Measurements from ENCODE around the gene LTBP1. TPM values are rescaled to one million over a fixed set of nuclear protein-coding genes. Genes with fewer than 3 reads are reported as not detected.

The LTBP1 gene
- total RNA-seq, 2 experiments from 2014 or later = 0.37 to 0.50 TPM

- CTCF ChIA-PET = no interaction called here
- H3K9me3 Mint-ChIP-seq (ENCODE audit: low read depth) = no peaks in the 10 kb centered on the region
- H3K36me3 Mint-ChIP-seq = no peaks in the 10 kb centered on the region
Observed at GRCh38 chr2:33018271-33018670, 71.5 kb downstream of the LTBP1 start.

GRCh38 chr2:33019796-33020195 is 73.0 kb downstream of the LTBP1 start:
- H3K27me3 Mint-ChIP-seq = peaks cover 42% of the 10 kb centered on the region
- DNase-seq (no peak), ATAC-seq (no peak)
- H3K36me3 Mint-ChIP-seq = no peaks in the 10 kb centered on the region
- H3K9me3 Mint-ChIP-seq (ENCODE audit: low read depth) = no peaks in the 10 kb centered on the region
- H3K4me1 Mint-ChIP-seq = peaks cover 2% of the 10 kb centered on the region
- no peak overlapping the region for H3K27ac Mint-ChIP-seq
- H3K4me3 Mint-ChIP-seq = no peak overlapping the region
- CTCF ChIA-PET = no interaction called here

More at GRCh38 chr2:33018271-33018670, 71.5 kb downstream of the LTBP1 start:
- ATAC-seq (no peak), DNase-seq (no peak)
- Mint-ChIP-seq H3K27me3 (peaks cover 27% of the 10 kb centered on the region), H3K4me1 (peaks cover under 1% of the 10 kb centered on the region), H3K4me3 (no peak overlapping the region), H3K27ac (no peak overlapping the region)

GRCh38 chr2:33020883-33021282 is 74.1 kb downstream of the LTBP1 start:
- no peak overlapping the region for H3K4me3 Mint-ChIP-seq
- H3K9me3 Mint-ChIP-seq (ENCODE audit: low read depth) = no peaks in the 10 kb centered on the region
- H3K27ac Mint-ChIP-seq = no peak overlapping the region
- peaks cover 2% of the 10 kb centered on the region for H3K4me1 Mint-ChIP-seq
- no peaks in the 10 kb centered on the region for H3K36me3 Mint-ChIP-seq
- no peak for ATAC-seq
- no peak for DNase-seq
- peaks cover 45% of the 10 kb centered on the region for H3K27me3 Mint-ChIP-seq
- CTCF ChIA-PET = no interaction called here

GRCh38 chr2:33021542-33022227 is 74.9 kb downstream of the LTBP1 start:
- H3K36me3 Mint-ChIP-seq = no peaks in the 10 kb centered on the region
- no peaks in the 10 kb centered on the region for H3K9me3 Mint-ChIP-seq (ENCODE audit: low read depth)
- ATAC-seq = no peak
- no peak overlapping the region for H3K27ac Mint-ChIP-seq
- H3K4me1 Mint-ChIP-seq = peaks cover 2% of the 10 kb centered on the region
- peaks cover 45% of the 10 kb centered on the region for H3K27me3 Mint-ChIP-seq
- CTCF ChIA-PET = no interaction called here
- no peak overlapping the region for H3K4me3 Mint-ChIP-seq
- no peak for DNase-seq

GRCh38 chr2:33022395-33022985 is 75.7 kb downstream of the LTBP1 start:
- no peak overlapping the region for H3K27ac Mint-ChIP-seq
- ATAC-seq (no peak), DNase-seq (no peak)
- no peaks in the 10 kb centered on the region for H3K9me3 Mint-ChIP-seq (ENCODE audit: low read depth)
- CTCF ChIA-PET = no interaction called here
- H3K4me1 Mint-ChIP-seq = peaks cover 2% of the 10 kb centered on the region
- H3K36me3 Mint-ChIP-seq = no peaks in the 10 kb centered on the region
- no peak overlapping the region for H3K4me3 Mint-ChIP-seq
- H3K27me3 Mint-ChIP-seq = peaks cover 45% of the 10 kb centered on the region

GRCh38 chr2:33022989-33023727 is 76.4 kb downstream of the LTBP1 start:
- Mint-ChIP-seq H3K4me1 (peaks cover 2% of the 10 kb centered on the region), H3K27me3 (peaks cover 45% of the 10 kb centered on the region), H3K4me3 (no peak overlapping the region), H3K36me3 (no peaks in the 10 kb centered on the region), H3K27ac (no peak overlapping the region), H3K9me3 (ENCODE audit: low read depth) (no peaks in the 10 kb centered on the region)
- ATAC-seq = no peak
- CTCF ChIA-PET = no interaction called here
- DNase-seq = no peak

GRCh38 chr2:33023728-33024500 is 77.2 kb downstream of the LTBP1 start:
- CTCF ChIA-PET = no interaction called here
- no peaks in the 10 kb centered on the region for H3K9me3 Mint-ChIP-seq (ENCODE audit: low read depth)
- ATAC-seq (no peak), DNase-seq (no peak)
- no peak overlapping the region for H3K4me3 Mint-ChIP-seq
- H3K36me3 Mint-ChIP-seq = no peaks in the 10 kb centered on the region
- no peak overlapping the region for H3K27ac Mint-ChIP-seq
- H3K4me1 Mint-ChIP-seq = peaks cover 2% of the 10 kb centered on the region
- peaks cover 44% of the 10 kb centered on the region for H3K27me3 Mint-ChIP-seq

- H3K9me3 Mint-ChIP-seq (ENCODE audit: low read depth) = no peaks in the 10 kb centered on the region
- CTCF ChIA-PET = no interaction called here
- no peak for ATAC-seq
Observed at GRCh38 chr2:33024758-33025157, 78.0 kb downstream of the LTBP1 start.

GRCh38 chr2:33029459-33029858 is 82.7 kb downstream of the LTBP1 start:
- Mint-ChIP-seq H3K27me3 (peaks cover 16% of the 10 kb centered on the region), H3K4me1 (no peaks in the 10 kb centered on the region), H3K36me3 (no peaks in the 10 kb centered on the region), H3K9me3 (ENCODE audit: low read depth) (no peaks in the 10 kb centered on the region), H3K4me3 (no peak overlapping the region), H3K27ac (no peak overlapping the region)
- CTCF ChIA-PET = no interaction called here
- ATAC-seq (no peak), DNase-seq (no peak)

More at GRCh38 chr2:33024758-33025157, 78.0 kb downstream of the LTBP1 start:
- H3K4me1 Mint-ChIP-seq = peaks cover 2% of the 10 kb centered on the region
- no peak overlapping the region for H3K4me3 Mint-ChIP-seq
- no peaks in the 10 kb centered on the region for H3K36me3 Mint-ChIP-seq
- peaks cover 43% of the 10 kb centered on the region for H3K27me3 Mint-ChIP-seq
- H3K27ac Mint-ChIP-seq = no peak overlapping the region
- no peak for DNase-seq

- Mint-ChIP-seq H3K36me3 (no peaks in the 10 kb centered on the region), H3K27me3 (peaks cover 13% of the 10 kb centered on the region), H3K27ac (no peak overlapping the region), H3K4me1 (no peaks in the 10 kb centered on the region), H3K4me3 (no peak overlapping the region), H3K9me3 (ENCODE audit: low read depth) (no peaks in the 10 kb centered on the region)
- CTCF ChIA-PET = no interaction called here
- no peak for ATAC-seq
- DNase-seq = no peak
Observed at GRCh38 chr2:33029926-33030325, 83.2 kb downstream of the LTBP1 start.

GRCh38 chr2:33030326-33030725 is 83.6 kb downstream of the LTBP1 start:
- no peak for ATAC-seq
- H3K36me3 Mint-ChIP-seq = no peaks in the 10 kb centered on the region
- no peaks in the 10 kb centered on the region for H3K4me1 Mint-ChIP-seq
- peaks cover 13% of the 10 kb centered on the region for H3K27me3 Mint-ChIP-seq
- no peaks in the 10 kb centered on the region for H3K9me3 Mint-ChIP-seq (ENCODE audit: low read depth)
- H3K27ac Mint-ChIP-seq = no peak overlapping the region
- CTCF ChIA-PET = no interaction called here
- no peak for DNase-seq
- no peak overlapping the region for H3K4me3 Mint-ChIP-seq

GRCh38 chr2:33032245-33032644 is 85.5 kb downstream of the LTBP1 start:
- H3K36me3 Mint-ChIP-seq = no peaks in the 10 kb centered on the region
- no peak overlapping the region for H3K27ac Mint-ChIP-seq
- no peaks in the 10 kb centered on the region for H3K9me3 Mint-ChIP-seq (ENCODE audit: low read depth)
- no peak for DNase-seq
- no peaks in the 10 kb centered on the region for H3K4me1 Mint-ChIP-seq
- no peak overlapping the region for H3K4me3 Mint-ChIP-seq
- CTCF ChIA-PET = no interaction called here
- ATAC-seq = no peak
- peaks cover 15% of the 10 kb centered on the region for H3K27me3 Mint-ChIP-seq

- ATAC-seq = no peak
- Mint-ChIP-seq H3K27ac (no peak overlapping the region), H3K4me1 (no peaks in the 10 kb centered on the region), H3K36me3 (no peaks in the 10 kb centered on the region), H3K4me3 (no peak overlapping the region), H3K27me3 (peaks cover 15% of the 10 kb centered on the region), H3K9me3 (ENCODE audit: low read depth) (no peaks in the 10 kb centered on the region)
- DNase-seq = no peak
- CTCF ChIA-PET = interaction anchor here (1.5 kb wide), 1 partner anchor 268 kb away, joined by 3 read pairs; no protein-coding TSS in a partner anchor
Observed at GRCh38 chr2:33033606-33034081, 86.9 kb downstream of the LTBP1 start.
